Measurements from ENCODE around the gene ZBTB46.
"Not testable (repeated sequence)": the region's sequence is repeated elsewhere in the genome, so short reads cannot be mapped to it uniquely, and the experiment has no call there.

The ZBTB46 gene

DNA sequence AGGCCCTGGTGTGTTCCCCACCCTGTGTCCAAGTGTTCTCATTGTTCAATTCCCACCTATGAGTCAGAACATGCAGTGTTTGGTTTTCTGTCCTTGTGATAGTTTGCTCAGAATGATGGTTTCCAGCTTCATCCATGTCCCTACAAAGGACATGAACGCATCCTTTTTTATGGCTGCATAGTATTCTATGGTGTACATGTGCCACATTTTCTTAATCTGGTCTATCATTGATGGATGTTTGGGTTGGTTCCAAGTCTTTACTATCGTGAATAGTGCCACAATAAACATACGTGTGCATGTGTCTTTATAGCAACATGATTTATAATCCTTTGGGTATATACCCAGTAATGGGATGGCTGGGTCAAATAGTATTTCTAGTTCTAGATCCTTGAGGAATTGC lies 33.9 kb downstream of the ZBTB46 start:
- DNase-seq (ENCODE audit: low spot score); CTCF ChIA-PET; POLR2A ChIA-PET (ENCODE audit: low non-redundant PET); H3K27ac ChIP-seq: not testable (repeated sequence)

DNA sequence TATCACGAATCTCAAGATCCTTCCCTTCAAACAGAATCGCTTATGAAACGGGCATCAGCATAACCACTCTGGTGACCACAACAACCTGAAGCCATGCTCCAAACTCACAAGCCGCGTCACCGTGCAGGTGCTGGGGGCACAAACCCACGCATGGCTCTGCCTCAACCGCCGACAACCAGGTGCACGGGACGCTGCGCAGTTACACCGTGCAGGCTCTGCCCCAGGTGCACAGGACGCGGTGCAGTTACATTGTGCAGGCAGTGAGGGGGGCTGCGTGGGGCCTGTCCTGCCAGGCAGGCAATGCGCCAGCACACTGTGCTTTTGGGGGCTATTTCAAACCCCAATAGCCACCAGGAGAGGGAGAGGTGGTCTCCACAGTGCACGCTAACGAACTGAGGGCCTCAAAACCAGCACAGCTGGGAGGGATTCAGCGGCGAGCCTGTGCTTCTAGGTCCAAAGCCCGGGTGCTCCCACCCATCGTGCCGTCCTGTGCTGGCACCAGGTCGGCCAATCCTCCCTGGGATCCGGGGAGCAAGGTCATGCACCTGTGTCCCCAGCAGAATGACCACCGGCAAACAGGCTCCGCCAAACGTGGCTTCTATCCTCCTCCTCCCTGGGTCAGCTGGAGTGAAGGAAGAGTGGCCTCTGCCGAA lies 35.8 kb downstream of the ZBTB46 start:
- CTCF ChIA-PET, result interaction anchor here (0.5 to 2.1 kb wide), 18 partner anchors 9 to 567 kb away, joined by 3 to 17 read pairs (median 4); no protein-coding TSS in a partner anchor
- DNase-seq (ENCODE audit: low spot score), result no peak
- POLR2A ChIA-PET (ENCODE audit: low non-redundant PET), result no interaction called here
- no peak overlapping the region for H3K27ac ChIP-seq
- TF ChIP-seq, protein P1, sequence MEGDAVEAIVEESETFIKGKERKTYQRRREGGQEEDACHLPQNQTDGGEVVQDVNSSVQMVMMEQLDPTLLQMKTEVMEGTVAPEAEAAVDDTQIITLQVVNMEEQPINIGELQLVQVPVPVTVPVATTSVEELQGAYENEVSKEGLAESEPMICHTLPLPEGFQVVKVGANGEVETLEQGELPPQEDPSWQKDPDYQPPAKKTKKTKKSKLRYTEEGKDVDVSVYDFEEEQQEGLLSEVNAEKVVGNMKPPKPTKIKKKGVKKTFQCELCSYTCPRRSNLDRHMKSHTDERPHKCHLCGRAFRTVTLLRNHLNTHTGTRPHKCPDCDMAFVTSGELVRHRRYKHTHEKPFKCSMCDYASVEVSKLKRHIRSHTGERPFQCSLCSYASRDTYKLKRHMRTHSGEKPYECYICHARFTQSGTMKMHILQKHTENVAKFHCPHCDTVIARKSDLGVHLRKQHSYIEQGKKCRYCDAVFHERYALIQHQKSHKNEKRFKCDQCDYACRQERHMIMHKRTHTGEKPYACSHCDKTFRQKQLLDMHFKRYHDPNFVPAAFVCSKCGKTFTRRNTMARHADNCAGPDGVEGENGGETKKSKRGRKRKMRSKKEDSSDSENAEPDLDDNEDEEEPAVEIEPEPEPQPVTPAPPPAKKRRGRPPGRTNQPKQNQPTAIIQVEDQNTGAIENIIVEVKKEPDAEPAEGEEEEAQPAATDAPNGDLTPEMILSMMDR (conservative IDR thresholded peaks at IDR 0.05; ENCODE audit: low read depth), result no peak

DNA sequence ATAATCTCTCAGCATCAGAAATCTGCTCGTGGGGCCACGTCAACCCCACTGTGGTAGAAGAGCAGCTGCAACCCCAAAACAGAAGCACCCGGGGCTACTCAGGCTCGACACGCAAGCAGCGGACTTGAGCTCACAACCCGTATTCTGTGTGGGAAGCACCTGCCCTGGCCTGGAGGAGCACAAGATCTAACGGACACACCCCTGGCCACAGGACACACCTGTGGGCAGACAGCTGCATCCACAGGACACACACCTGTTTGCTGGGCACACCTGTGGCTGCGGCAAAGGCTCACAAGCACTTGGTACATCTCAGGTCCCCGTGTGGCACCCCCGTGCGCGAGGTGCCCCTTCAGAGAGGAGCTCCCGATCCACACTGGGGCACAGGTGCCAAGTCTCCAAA lies 36.5 kb downstream of the ZBTB46 start:
- H3K27ac ChIP-seq, result no peak overlapping the region
- POLR2A ChIA-PET (ENCODE audit: low non-redundant PET), result no interaction called here
- TF ChIP-seq, protein P1 (conservative IDR thresholded peaks at IDR 0.05; ENCODE audit: low read depth), result no peak
- DNase-seq (ENCODE audit: low spot score), result no peak
- CTCF ChIA-PET, result interaction anchor here (0.6 to 2.1 kb wide), 6 partner anchors 8 to 264 kb away, joined by 3 to 17 read pairs (median 6); no protein-coding TSS in a partner anchor

DNA sequence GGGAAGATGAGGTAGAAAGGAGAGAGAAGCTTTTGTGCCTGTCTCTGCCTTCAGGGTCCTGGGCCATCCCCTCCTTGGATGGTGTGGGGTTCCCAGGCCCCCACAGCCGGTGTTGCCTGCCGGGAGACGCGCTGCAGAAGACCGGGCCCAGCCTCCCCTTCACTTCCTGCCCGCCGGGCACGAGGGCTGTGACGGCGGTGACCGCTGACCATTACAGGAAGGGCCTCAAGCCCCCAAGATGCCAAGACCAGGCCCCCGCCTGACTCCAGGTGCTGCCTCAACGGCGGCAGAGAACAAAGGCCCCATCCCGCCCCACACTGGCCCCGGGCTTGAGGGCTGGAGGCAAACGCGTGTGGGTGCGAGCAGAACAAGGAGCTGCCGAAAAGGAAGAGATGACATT lies 38.2 kb downstream of the ZBTB46 start:
- CTCF ChIA-PET, result no interaction called here
- POLR2A ChIA-PET (ENCODE audit: low non-redundant PET), result no interaction called here

DNA sequence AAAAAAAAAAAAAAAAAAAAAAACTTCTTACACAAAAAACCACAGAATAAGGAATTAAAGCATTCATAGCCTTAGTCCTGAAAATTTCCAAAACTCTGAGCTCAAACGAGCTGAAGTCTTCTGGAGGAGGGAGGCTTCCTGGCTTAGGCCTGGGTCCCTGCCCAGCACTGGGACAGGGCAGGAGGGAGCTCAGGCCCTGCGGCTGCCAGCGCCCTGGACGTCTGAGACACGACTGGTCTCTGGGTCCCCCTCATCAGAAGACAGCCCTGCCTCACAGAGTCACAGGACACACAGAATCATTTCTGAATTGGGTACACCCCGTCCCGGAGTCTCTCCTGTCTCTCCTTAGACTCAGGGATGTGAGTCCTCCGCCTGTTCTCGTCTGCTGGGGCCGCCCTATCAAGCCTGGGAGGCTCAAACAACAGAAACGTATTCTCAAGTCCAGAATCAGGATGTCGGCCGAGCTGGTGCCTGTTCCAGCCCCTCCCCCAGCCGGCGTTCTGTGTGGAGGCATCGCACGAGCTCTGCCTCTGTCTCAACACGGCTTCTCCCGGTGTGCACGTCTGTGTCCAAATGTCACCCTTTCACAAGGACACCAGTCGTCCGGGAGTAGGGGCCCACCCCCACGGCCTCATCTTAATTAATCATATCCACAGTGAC lies 39.4 kb downstream of the ZBTB46 start:
- TF ChIP-seq, protein P1 (conservative IDR thresholded peaks at IDR 0.05; ENCODE audit: low read depth), result no peak
- POLR2A ChIA-PET (ENCODE audit: low non-redundant PET), result no interaction called here
- DNase-seq (ENCODE audit: low spot score), result no peak
- no peak overlapping the region for H3K27ac ChIP-seq
- CTCF ChIA-PET, result interaction anchor here (0.6 to 1.1 kb wide), 3 partner anchors 12 to 589 kb away, joined by 3 read pairs; no protein-coding TSS in a partner anchor

More for the DNA sequence above, 38.2 kb downstream of the ZBTB46 start:
- TF ChIP-seq, protein P1 (conservative IDR thresholded peaks at IDR 0.05; ENCODE audit: low read depth), result no peak
- no peak overlapping the region for H3K27ac ChIP-seq
- DNase-seq (ENCODE audit: low spot score), result no peak

DNA sequence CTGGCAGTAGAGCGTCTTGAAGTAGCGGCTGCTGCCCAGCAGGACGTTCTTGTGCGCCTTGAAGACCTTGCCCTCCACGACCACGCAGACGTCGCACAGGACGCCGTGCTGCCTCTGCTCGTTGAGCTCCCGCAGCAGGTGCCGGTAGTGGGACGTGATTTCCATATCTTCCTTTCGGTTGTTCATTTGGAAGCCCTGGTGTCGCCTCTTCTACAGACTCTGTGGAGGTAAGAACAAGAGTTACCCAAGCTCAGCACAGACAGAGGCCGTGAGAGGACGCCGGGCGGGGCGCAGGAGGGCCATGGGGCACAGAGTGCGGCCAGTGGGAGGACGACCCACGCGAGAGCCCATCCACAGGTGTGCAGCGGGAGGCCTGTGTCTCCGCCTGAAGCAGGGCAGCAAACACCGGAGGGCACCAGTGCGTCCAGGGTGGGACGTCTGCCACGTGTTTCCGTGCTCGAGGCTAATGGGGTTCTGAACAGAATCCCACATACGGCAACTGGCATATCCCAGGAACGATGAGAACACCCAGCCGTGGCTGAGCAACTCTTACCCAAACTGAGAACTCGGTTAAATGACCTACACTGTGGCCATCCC lies 40.4 kb downstream of the ZBTB46 start:
- TF ChIP-seq, protein P1 (conservative IDR thresholded peaks at IDR 0.05; ENCODE audit: low read depth), result no peak
- ChIA-PET CTCF (no interaction called here), POLR2A (ENCODE audit: low non-redundant PET) (interaction anchor here (0.5 kb wide), 1 partner anchor 10 kb away, joined by 3 read pairs; no protein-coding TSS in a partner anchor)
- DNase-seq (ENCODE audit: low spot score), result no peak
- H3K27ac ChIP-seq, result no peak overlapping the region

Measured in RWPE1 (cell line).